Hepatocyte (in vitro differentiated cells): ENCODE measurements around the gene RPTOR. TPM values are rescaled to one million over a fixed set of nuclear protein-coding genes. Genes with fewer than 3 reads are reported as not detected.

ENCODE experiments used
- DNase-seq: peaks from one replicate; pipeline ENCODE4 v3.0.0-alpha.2; 2016; ENCODE audit warnings: low spot score
- H2AFZ ChIP-seq: fragments of 200-600 bp; sonication (generic); 2 replicates; pipeline ENCODE4 v1.6.0; 2016; ENCODE audit warnings: antibody characterized with exemption, mild to moderate bottlenecking
- H3K27ac ChIP-seq: fragments of 200-600 bp; sonication (generic); 2 replicates; pipeline ENCODE4 v1.5.1; 2016; ENCODE audit warnings: mild to moderate bottlenecking
- H3K27me3 ChIP-seq: fragments of 200-600 bp; sonication (generic); 2 replicates; pipeline ENCODE4 v1.6.1; 2016
- H3K36me3 ChIP-seq: fragments of 200-600 bp; sonication (generic); replicated peaks from 2 replicates; pipeline ENCODE4 v1.5.1; 2016; ENCODE audit warnings: low read depth; ENCODE audit not compliant: insufficient read depth
- H3K4me1 ChIP-seq: fragments of 200-600 bp; sonication (generic); 2 replicates; pipeline ENCODE4 v1.5.1; 2016; ENCODE audit warnings: mild to moderate bottlenecking, moderate library complexity; ENCODE audit not compliant: insufficient read depth
- H3K4me2 ChIP-seq: fragments of 200-600 bp; sonication (generic); 2 replicates; pipeline ENCODE4 v1.6.0; 2016
- H3K4me3 ChIP-seq: fragments of 200-600 bp; sonication (generic); 2 replicates; pipeline ENCODE4 v1.5.1; 2016; ENCODE audit warnings: mild to moderate bottlenecking
- H3K79me2 ChIP-seq: fragments of 200-600 bp; sonication (generic); 2 replicates; pipeline ENCODE4 v1.6.0; 2017; ENCODE audit warnings: mild to moderate bottlenecking
- H3K9me2 ChIP-seq: fragments of 200-600 bp; sonication (generic); replicated peaks from 2 replicates; pipeline ENCODE4 v1.6.0; 2017; ENCODE audit warnings: mild to moderate bottlenecking; ENCODE audit not compliant: insufficient read depth
- H3K9me3 ChIP-seq: fragments of 200-600 bp; sonication (generic); 2 replicates; pipeline ENCODE4 v1.5.1; 2016; ENCODE audit warnings: low read depth, mild to moderate bottlenecking
- H4K20me1 ChIP-seq: fragments of 200-600 bp; sonication (generic); 2 replicates; pipeline ENCODE4 v1.6.0; 2016; ENCODE audit warnings: mild to moderate bottlenecking; ENCODE audit not compliant: insufficient read depth, poor library complexity, severe bottlenecking
- CTCF ChIP-seq: fragments of 200-600 bp; sonication (generic); IDR thresholded peaks from 2 replicates; pipeline ENCODE4 v1.5.1; 2016; ENCODE audit warnings: antibody characterized with exemption, mild to moderate bottlenecking; ENCODE audit not compliant: poor library complexity
- EZH2 ChIP-seq: fragments of 200-600 bp; sonication (generic); IDR thresholded peaks from 2 replicates; pipeline ENCODE4 v1.6.1; 2016; ENCODE audit warnings: antibody characterized with exemption, mild to moderate bottlenecking, borderline replicate concordance
- EZH2phosphoT487 ChIP-seq: fragments of 200-600 bp; sonication (generic); IDR thresholded peaks from one replicate; pipeline ENCODE4 v1.6.1; 2018; ENCODE audit warnings: antibody characterized with exemption, mild to moderate bottlenecking, low read depth, moderate library complexity; ENCODE audit not compliant: unreplicated experiment, severe bottlenecking
- WGBS: methylation state at CpG from one replicate; pipeline ENCODE4 v1.1.6; 2016; ENCODE audit warnings: low lambda C conversion rate; ENCODE audit errors: missing lambda C conversion rate; 5-methylcytosine and 5-hydroxymethylcytosine counted together
- polyA plus RNA-seq: library from polyadenylated mRNA; unstranded; fragments of >200 nt; fragmentation: Nextera tagmentation; extraction: Ambion mirVana; gene quantifications from 2 replicates; pipeline ENCODE4 v1.2.1, GENCODE V29; 2016
- total RNA-seq: library from RNA; depleted of rRNA; stranded (reverse); fragments of >200 nt; gene quantifications from 2 replicates; pipeline ENCODE4 v1.2.3, GENCODE V29; 2014

The RPTOR gene
- total and polyA plus RNA-seq, 2 experiments from 2014 or later: 14.1 to 20.6 TPM

GRCh38 chr17:80885947-80886582 is 341.4 kb downstream of the RPTOR start:
- Histone ChIP-seq H4K20me1 (no peaks in the 10 kb centered on the region), H3K27ac (no peak overlapping the region), H3K9me2 (no peaks in the 10 kb centered on the region), H3K4me1 (no peaks in the 10 kb centered on the region), H3K9me3 (no peaks in the 10 kb centered on the region), H3K79me2 (no peaks in the 10 kb centered on the region), H3K4me3 (no peak overlapping the region), H3K4me2 (no peak overlapping the region), H3K27me3 (no peaks in the 10 kb centered on the region), H2AFZ (no peak overlapping the region), H3K36me3 (no peaks in the 10 kb centered on the region)
- no peak for DNase-seq
- 97% methylated on average over 22 of the region's 22 CpGs for WGBS
- TF ChIP-seq CTCF: no peak
- no peak for TF ChIP-seq EZH2
- no peak for TF ChIP-seq EZH2phosphoT487

- no peaks in the 10 kb centered on the region for H3K27me3 ChIP-seq
- no peak overlapping the region for H3K4me2 ChIP-seq
- DNase-seq: no peak
- H3K36me3 ChIP-seq: no peaks in the 10 kb centered on the region
- H2AFZ ChIP-seq: no peak overlapping the region
- no peaks in the 10 kb centered on the region for H3K9me2 ChIP-seq
- no peaks in the 10 kb centered on the region for H3K79me2 ChIP-seq
- TF ChIP-seq EZH2: no peak
- TF ChIP-seq EZH2phosphoT487: no peak
- no peak for TF ChIP-seq CTCF
- H3K27ac ChIP-seq: no peak overlapping the region
- H3K9me3 ChIP-seq: no peaks in the 10 kb centered on the region
- 93% methylated on average over 34 of the region's 42 CpGs for WGBS
- H3K4me3 ChIP-seq: no peak overlapping the region
- no peaks in the 10 kb centered on the region for H4K20me1 ChIP-seq
- H3K4me1 ChIP-seq: peaks cover 3% of the 10 kb centered on the region
Measured at GRCh38 chr17:80886641-80887573, 342.3 kb downstream of the RPTOR start.

- no peak overlapping the region for H2AFZ ChIP-seq
- no peaks in the 10 kb centered on the region for H3K9me2 ChIP-seq
- no peak overlapping the region for H3K27ac ChIP-seq
- DNase-seq: no peak
- peaks cover 3% of the 10 kb centered on the region for H3K4me1 ChIP-seq
- no peaks in the 10 kb centered on the region for H3K9me3 ChIP-seq
- H3K4me3 ChIP-seq: no peak overlapping the region
- WGBS: 94% methylated on average over 10 of the region's 10 CpGs
- no peak for TF ChIP-seq EZH2
- TF ChIP-seq CTCF: no peak
- TF ChIP-seq EZH2phosphoT487: no peak
- no peaks in the 10 kb centered on the region for H3K36me3 ChIP-seq
- no peaks in the 10 kb centered on the region for H4K20me1 ChIP-seq
- H3K27me3 ChIP-seq: no peaks in the 10 kb centered on the region
- no peak overlapping the region for H3K4me2 ChIP-seq
- H3K79me2 ChIP-seq: no peaks in the 10 kb centered on the region
Measured at GRCh38 chr17:80887639-80888175, 343.1 kb downstream of the RPTOR start.
